D341Med (cell line): Measurements from ENCODE around the gene STAM2.
"Not testable (repeated sequence)": the region's sequence is repeated elsewhere in the genome, so short reads cannot be mapped to it uniquely, and the experiment has no call there.

Experiments used
- DNase-seq: peaks from one replicate; pipeline ENCODE4 v3.0.0; 2012; ENCODE audit warnings: low spot score

STAM2 gene

GRCh38 chr2:152172201-152172785 is 3.3 kb downstream of the STAM2 start:
- not testable (repeated sequence) for DNase-seq

- DNase-seq, result no peak
Observed at GRCh38 chr2:152171718-152172117, 3.8 kb downstream of the STAM2 start.

- not testable (repeated sequence) for DNase-seq
Observed at GRCh38 chr2:152169158-152169557, 6.4 kb downstream of the STAM2 start.

- DNase-seq, result not testable (repeated sequence)
Observed at GRCh38 chr2:152167470-152167869, 8.1 kb downstream of the STAM2 start.

GRCh38 chr2:152167065-152167464 is 8.5 kb downstream of the STAM2 start:
- DNase-seq, result no peak

GRCh38 chr2:152166633-152167032 is 8.9 kb downstream of the STAM2 start:
- DNase-seq, result no peak

- no peak for DNase-seq
Observed at GRCh38 chr2:152165780-152166179, 9.8 kb downstream of the STAM2 start.

GRCh38 chr2:152165306-152165705 is 10.3 kb downstream of the STAM2 start:
- no peak for DNase-seq

- not testable (repeated sequence) for DNase-seq
Observed at GRCh38 chr2:152163669-152164068, 11.9 kb downstream of the STAM2 start.

- no peak for DNase-seq
Observed at GRCh38 chr2:152162141-152162540, 13.4 kb downstream of the STAM2 start.

- DNase-seq, result no peak
Observed at GRCh38 chr2:152161598-152161997, 14.0 kb downstream of the STAM2 start.

- DNase-seq, result not testable (repeated sequence)
Observed at GRCh38 chr2:152160378-152160777, 15.2 kb downstream of the STAM2 start.

- no peak for DNase-seq
Observed at GRCh38 chr2:152157253-152157652, 18.3 kb downstream of the STAM2 start.

GRCh38 chr2:152155209-152155608 is 20.4 kb downstream of the STAM2 start:
- no peak for DNase-seq

GRCh38 chr2:152154462-152154861 is 21.1 kb downstream of the STAM2 start:
- DNase-seq, result no peak

GRCh38 chr2:152134488-152135280 is 40.9 kb downstream of the STAM2 start:
- no peak for DNase-seq

- DNase-seq, result no peak
Observed at GRCh38 chr2:152132306-152132705, 43.3 kb downstream of the STAM2 start.

- DNase-seq, result no peak
Observed at GRCh38 chr2:152127628-152128027, 47.9 kb downstream of the STAM2 start.

GRCh38 chr2:152126664-152127063 is 48.9 kb downstream of the STAM2 start:
- DNase-seq, result no peak

GRCh38 chr2:152122161-152122560 is 53.4 kb downstream of the STAM2 start:
- DNase-seq, result no peak

- DNase-seq, result no peak
Observed at GRCh38 chr2:152120430-152120829, 55.1 kb downstream of the STAM2 start.

- DNase-seq, result no peak
Observed at GRCh38 chr2:152115952-152116351, 59.6 kb downstream of the STAM2 start.

- no peak for DNase-seq
Observed at GRCh38 chr2:152114366-152114765, 61.2 kb downstream of the STAM2 start.

GRCh38 chr2:152107140-152107539 is 68.4 kb downstream of the STAM2 start:
- DNase-seq, result not testable (repeated sequence)
